HG03095 (cell line): Measurements from ENCODE around the gene WDR87.

Experiments used
- ATAC-seq: cut with Tn5 transposase; IDR thresholded peaks from one replicate; pipeline ENCODE4 v1.9.1; 2021; ENCODE audit warnings: moderate library complexity; ENCODE audit not compliant: unreplicated experiment

The WDR87 gene

GRCh38 chr19:37905946-37906868, at the start of gene WDR87:
WDR87 (minus strand) TSS chr19:37906594; CDS start chr19:37898239, 8,355 bp downstream.
- ATAC-seq: no peak

GRCh38 chr19:37955986-37956385, 49.6 kb upstream of the WDR87 start:
- no peak for ATAC-seq

GRCh38 chr19:37954421-37954874, 48.1 kb upstream of the WDR87 start:
- no peak for ATAC-seq

- no peak for ATAC-seq
These were observed 47.5 kb upstream of the WDR87 start for GRCh38 chr19:37953918-37954303.

- no peak for ATAC-seq
These were observed 47.0 kb upstream of the WDR87 start for GRCh38 chr19:37953171-37953917.

- ATAC-seq: no peak
These were observed 45.4 kb upstream of the WDR87 start for GRCh38 chr19:37951816-37952210.

- no peak for ATAC-seq
These were observed 44.2 kb upstream of the WDR87 start for GRCh38 chr19:37950471-37951175.

- ATAC-seq: no peak
These were observed 42.0 kb upstream of the WDR87 start for GRCh38 chr19:37948362-37948761.

- ATAC-seq: no peak
These were observed 41.4 kb upstream of the WDR87 start for GRCh38 chr19:37947778-37948177.

GRCh38 chr19:37946132-37946531, 39.7 kb upstream of the WDR87 start:
- ATAC-seq: no peak

GRCh38 chr19:37943480-37943879, 37.1 kb upstream of the WDR87 start:
- ATAC-seq: no peak

- no peak for ATAC-seq
These were observed 36.1 kb upstream of the WDR87 start for GRCh38 chr19:37942516-37942902.

- no peak for ATAC-seq
These were observed 35.6 kb upstream of the WDR87 start for GRCh38 chr19:37941782-37942515.

- no peak for ATAC-seq
These were observed 32.0 kb upstream of the WDR87 start for GRCh38 chr19:37938353-37938752.

- no peak for ATAC-seq
These were observed 30.5 kb upstream of the WDR87 start for GRCh38 chr19:37936886-37937285.

- ATAC-seq: no peak
These were observed 29.8 kb upstream of the WDR87 start for GRCh38 chr19:37936166-37936565.

- no peak for ATAC-seq
These were observed 28.9 kb upstream of the WDR87 start for GRCh38 chr19:37935341-37935740.

GRCh38 chr19:37933937-37934358, 27.6 kb upstream of the WDR87 start:
- no peak for ATAC-seq

GRCh38 chr19:37932985-37933936, 26.9 kb upstream of the WDR87 start:
- no peak for ATAC-seq
